Heart left ventricle (tissue), 13 donors: ENCODE results near the gene RNU2-1.
"Not testable (repeated sequence)": the region's sequence is repeated elsewhere in the genome, so short reads cannot be mapped to it uniquely, and the experiment has no call there.

ENCODE experiments used
- POLR2A ChIP-seq, 2 donors: fragments of 450-650 bp; IDR thresholded peaks; one replicate each; pipeline ENCODE4 v1.6.1; 2017; ENCODE audit warnings: antibody characterized with exemption in 2 of 2, mild to moderate bottlenecking in 2 of 2, moderate library complexity in 2 of 2
- TF ChIP-seq, protein P1 (sequence below), 12 donors: fragments of 200-600 bp; sonication (generic) in 4 of 12; IDR thresholded peaks; one replicate each; pipeline versions ENCODE4 v1.5.0 to v1.8.0; 2018 to 2022; ENCODE audit warnings: antibody characterized with exemption in 12 of 12, mild to moderate bottlenecking in 5 of 12
- donor health status: ischemic (EF 13 %, LVEDD 7.1; RV severe dilation, severe dysfunction).
- donor health status: DM: no; HTN: yes; CAD: no.
- donor health status: DM: no; HTN: no; CAD: no.
- donor health status: ischemic (EF 25% LVEDD 6.9; RV normal size, moderate dysfunction).
- donor health status: ischemic (EF 25% LVEDD 5.7; RV mildly dilated, moderate dysfunction).
- donor health status: ischemic (EF 35%, LVEDD 5.7; RV mildly dilated, moderate dysfunction).
- donor health status: nonischemic (EF 11% LVEDD 7.7; RV severe dilation, severe dysfunction).
- donor health status: DM: yes; HTN: yes; CAD: no.
- donor health status: PGD.
- donor health status: ischemic (EF 29% LVEDD 5.4; RV normal size, mild dysfunction).
- donor health status: nonischemic (EF 23%, LVEDD 6.1; RV moderate dilation, normal function).

DNA sequence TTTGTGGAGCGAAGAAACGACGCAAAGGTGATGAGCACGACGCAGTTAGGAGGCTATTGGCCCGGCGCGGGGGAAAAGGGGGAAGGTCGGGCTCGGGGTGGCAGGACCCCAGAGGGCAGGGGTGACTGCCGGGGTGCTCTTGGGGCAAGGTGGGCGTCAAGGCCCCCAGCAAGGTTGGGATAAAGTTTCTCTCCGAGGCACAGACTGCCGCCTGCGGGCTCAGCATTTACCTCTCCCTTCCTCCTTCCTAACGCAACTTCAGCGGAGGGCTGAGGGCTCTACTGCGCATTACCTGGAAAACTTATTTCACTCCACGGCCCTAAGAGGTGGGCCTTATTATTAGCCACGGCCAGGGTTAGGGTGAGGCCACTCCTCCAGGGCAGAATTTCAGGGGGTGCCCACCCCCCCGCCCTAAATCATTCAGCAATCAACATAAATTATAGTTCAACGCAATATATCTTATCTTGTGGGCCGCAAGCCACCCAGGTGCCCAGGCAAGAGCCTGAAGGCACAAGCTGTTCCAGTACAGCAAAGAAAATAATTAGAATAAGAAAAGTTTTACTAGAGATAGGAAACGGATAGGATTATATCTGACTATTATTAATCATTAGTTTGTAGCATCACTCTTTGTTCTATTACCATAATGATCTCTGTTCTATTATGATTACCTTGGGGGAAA lies 1.6 kb downstream of the RNU2-1 start:
- TF ChIP-seq, protein P1, sequence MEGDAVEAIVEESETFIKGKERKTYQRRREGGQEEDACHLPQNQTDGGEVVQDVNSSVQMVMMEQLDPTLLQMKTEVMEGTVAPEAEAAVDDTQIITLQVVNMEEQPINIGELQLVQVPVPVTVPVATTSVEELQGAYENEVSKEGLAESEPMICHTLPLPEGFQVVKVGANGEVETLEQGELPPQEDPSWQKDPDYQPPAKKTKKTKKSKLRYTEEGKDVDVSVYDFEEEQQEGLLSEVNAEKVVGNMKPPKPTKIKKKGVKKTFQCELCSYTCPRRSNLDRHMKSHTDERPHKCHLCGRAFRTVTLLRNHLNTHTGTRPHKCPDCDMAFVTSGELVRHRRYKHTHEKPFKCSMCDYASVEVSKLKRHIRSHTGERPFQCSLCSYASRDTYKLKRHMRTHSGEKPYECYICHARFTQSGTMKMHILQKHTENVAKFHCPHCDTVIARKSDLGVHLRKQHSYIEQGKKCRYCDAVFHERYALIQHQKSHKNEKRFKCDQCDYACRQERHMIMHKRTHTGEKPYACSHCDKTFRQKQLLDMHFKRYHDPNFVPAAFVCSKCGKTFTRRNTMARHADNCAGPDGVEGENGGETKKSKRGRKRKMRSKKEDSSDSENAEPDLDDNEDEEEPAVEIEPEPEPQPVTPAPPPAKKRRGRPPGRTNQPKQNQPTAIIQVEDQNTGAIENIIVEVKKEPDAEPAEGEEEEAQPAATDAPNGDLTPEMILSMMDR (IDR thresholded peaks at IDR 0.05): not testable (repeated sequence)
- TF ChIP-seq POLR2A (IDR thresholded peaks at IDR 0.05): not testable (repeated sequence)
